CD4-positive, alpha-beta T cell treated with Interleukin-1 beta for 1 hour (primary cell): ENCODE measurements around the gene BICD2.

ENCODE experiments used
- DNase-seq, 2 donors: peaks; one replicate each; pipeline ENCODE4 v3.0.0-alpha.2; 2020 to 2022

BICD2 gene

GRCh38 chr9:92664394-92665152, 100.1 kb downstream of the BICD2 start:
- peak; percentile 15 to 17 for DNase-seq

DNA sequence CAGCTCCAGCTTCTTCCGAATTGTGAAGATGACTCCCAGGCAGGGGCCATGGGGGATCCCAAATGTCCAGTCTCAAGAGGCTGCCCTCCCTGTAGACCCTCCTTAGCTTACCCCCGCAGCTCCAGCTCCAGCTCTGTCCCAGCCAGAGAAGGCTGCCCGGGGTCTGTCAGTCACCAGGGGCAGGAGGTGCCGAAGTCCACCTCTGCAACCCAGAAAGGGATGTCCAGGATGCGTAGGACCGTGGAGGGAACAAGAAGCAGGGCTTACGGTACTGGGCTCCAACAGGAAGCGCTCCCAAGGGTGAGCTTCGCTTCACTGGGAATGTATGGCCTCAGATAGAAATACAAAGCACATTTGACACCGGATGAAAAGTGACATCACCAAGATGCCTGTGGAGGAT, 100.7 kb downstream of the BICD2 start:
- no peak for DNase-seq

DNA sequence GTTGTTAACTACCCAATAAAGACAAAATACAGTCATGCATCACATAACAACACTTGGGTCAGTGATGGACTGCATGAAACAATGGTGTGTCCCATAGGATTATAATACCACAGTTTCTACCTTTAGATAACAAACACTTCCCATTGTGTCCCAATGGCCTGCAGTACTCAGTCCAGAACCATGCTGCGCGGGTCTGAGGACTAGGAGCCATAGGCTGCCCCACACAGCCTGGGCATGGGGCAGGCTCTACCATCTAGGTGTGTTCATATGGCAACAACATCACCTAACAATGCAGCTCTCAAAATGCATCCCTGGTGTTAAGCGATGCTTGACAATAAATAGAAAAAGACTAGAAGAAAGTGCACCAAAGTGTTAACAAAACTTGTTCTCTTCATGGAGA, 101.5 kb downstream of the BICD2 start:
- DNase-seq, result no peak

DNA sequence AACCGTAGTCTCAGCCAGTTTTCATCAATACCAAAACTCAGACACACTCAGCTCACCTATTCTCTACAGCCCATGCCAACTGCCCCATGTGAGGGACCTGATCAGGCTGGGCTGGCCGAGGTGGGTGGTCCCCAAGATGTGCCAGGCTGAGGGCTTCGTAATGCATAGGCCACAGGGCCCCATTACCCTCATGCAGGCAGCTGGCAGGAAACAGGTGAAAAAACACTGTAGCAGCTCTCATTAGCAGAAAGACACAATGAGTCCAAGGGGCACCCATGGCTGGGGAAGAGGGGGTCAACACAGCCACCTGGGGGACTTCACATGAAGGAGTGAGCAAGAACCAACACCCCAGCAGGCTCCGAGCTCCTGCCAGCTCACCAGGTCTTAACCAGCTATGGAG, 102.9 kb downstream of the BICD2 start:
- no peak for DNase-seq
